Activated CD4-positive, alpha-beta memory T cell treated with anti-CD3 and anti-CD28 coated beads, Interleukin-2, amount 10 ng/mL, durations not matched to agents 7 days and 5 days (primary cell): Measurements from ENCODE around the gene RFX5. TPM values are rescaled to one million over a fixed set of nuclear protein-coding genes. Genes with fewer than 3 reads are reported as not detected.

Experiments used
- CTCF ChIA-PET: fragments of 350-600 bp; sonication (Branson Sonifier 250); formaldehyde crosslinking; loops from one replicate; lab custom pipeline; 2021; ENCODE audit warnings: antibody characterized with exemption, inconsistent platforms; lab: Charles Lee
- POLR2A ChIA-PET: fragments of 350-600 bp; sonication (Branson Sonifier 250); formaldehyde crosslinking; loops from one replicate; lab custom pipeline; 2021; ENCODE audit warnings: antibody characterized with exemption; lab: Charles Lee
- DNase-seq: peaks from one replicate; pipeline ENCODE4 v3.0.0-alpha.2; 2020
- H3K27ac Mint-ChIP-seq: one replicate; pipeline ENCODE4 v1.8.0; 2021; ENCODE audit warnings: mild to moderate bottlenecking, mixed read lengths
- H3K27me3 Mint-ChIP-seq: one replicate; pipeline ENCODE4 v1.8.0; 2021; ENCODE audit warnings: mixed read lengths
- H3K36me3 Mint-ChIP-seq: one replicate; pipeline ENCODE4 v1.8.0; 2021; ENCODE audit warnings: low read depth, mixed read lengths
- H3K4me1 Mint-ChIP-seq: one replicate; pipeline ENCODE4 v1.8.0; 2021; ENCODE audit warnings: mixed read lengths
- H3K4me3 Mint-ChIP-seq: one replicate; pipeline ENCODE4 v1.8.0; 2021; ENCODE audit warnings: mild to moderate bottlenecking, mixed read lengths
- H3K9me3 Mint-ChIP-seq: one replicate; pipeline ENCODE4 v1.8.0; 2021; ENCODE audit warnings: mixed read lengths
- total RNA-seq, 2 experiments: library from RNA; stranded (reverse); gene quantifications; one replicate each; pipeline ENCODE4 v1.2.3, GENCODE V29; 2021

The RFX5 gene
- total RNA-seq, 2 experiments from 2014 or later: 96.2 to 99.3 TPM

DNA sequence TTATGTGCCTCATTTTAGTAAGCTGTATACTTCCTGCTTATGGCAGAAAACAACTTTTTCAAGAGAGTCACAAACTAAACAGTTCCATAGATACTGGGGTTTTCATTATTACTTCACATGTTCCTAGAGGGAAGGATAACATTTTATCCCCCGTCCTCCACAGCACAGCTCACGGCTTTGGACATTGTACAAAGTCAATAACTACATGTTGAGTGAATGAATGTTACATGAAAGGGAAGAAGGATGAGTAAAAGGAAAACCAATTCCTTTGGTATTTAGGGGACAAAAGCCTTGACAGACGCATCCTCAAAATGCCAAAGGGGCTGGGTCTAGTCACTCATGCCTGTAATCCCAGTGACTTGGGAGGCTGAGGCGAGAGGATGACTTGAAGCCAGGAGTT lies 34.6 kb downstream of the RFX5 start:
- peak overlapping the region; percentile 86 for H3K27ac Mint-ChIP-seq
- CTCF ChIA-PET: interaction anchor here (3.8 to 5.2 kb wide), 3 partner anchors 11 to 28 kb away, joined by 25 to 46 read pairs (median 37); partner anchors contain the start of gene PI4KB
- H3K4me1 Mint-ChIP-seq: peaks cover 23% of the 10 kb centered on the region
- H3K9me3 Mint-ChIP-seq: no peaks in the 10 kb centered on the region
- no peak for DNase-seq
- POLR2A ChIA-PET: interaction anchor here (2.3 to 8.1 kb wide), 6 partner anchors 11 to 31 kb away, joined by 5 to 71 read pairs (median 15); partner anchors contain the start of genes PI4KB and ZNF687
- H3K36me3 Mint-ChIP-seq: peaks cover 66% of the 10 kb centered on the region
- H3K4me3 Mint-ChIP-seq: no peak overlapping the region
- H3K27me3 Mint-ChIP-seq: no peaks in the 10 kb centered on the region

DNA sequence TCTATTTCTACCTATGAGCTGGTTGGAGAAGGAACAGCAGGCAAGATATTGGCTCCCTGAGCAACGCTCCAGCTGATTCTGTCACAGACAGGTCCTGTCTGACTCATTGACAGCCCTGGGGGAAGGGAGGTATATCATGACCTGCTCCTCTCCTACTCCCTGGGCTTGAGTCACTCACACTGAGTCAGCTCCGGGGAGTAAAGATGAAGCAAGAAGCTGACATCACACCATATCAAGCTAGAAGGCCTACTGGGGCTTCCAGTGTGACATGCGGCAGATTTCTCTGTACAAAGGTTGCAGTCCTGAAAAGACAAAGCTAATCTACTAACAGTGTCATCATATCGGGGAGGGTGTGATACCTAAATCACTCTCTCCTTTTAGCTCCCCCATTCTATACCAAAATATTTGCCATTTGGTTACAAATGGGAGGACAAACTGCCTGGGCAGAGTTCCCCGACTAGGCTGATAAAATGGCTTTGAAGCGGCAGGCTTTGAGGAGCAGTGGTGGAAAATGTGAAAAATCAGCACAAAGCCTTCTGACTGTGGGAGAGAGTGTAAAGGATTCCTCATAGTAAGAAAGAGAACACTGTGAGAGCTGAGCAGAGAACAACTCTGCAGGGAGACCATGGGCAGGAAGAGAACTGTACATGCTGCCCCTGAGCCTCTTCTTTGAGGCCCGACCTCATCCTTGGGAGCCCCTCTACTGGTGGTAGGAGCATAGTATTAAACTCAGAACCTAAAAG lies 35.3 kb downstream of the RFX5 start:
- peaks cover 70% of the 10 kb centered on the region for H3K36me3 Mint-ChIP-seq
- H3K27me3 Mint-ChIP-seq: no peaks in the 10 kb centered on the region
- POLR2A ChIA-PET: interaction anchor here (0.8 to 8.1 kb wide), 13 partner anchors 11 to 96 kb away, joined by 3 to 71 read pairs (median 4); partner anchors contain the start of genes PI4KB and ZNF687
- peak; percentile 80 for DNase-seq
- H3K4me1 Mint-ChIP-seq: peaks cover 23% of the 10 kb centered on the region
- H3K4me3 Mint-ChIP-seq: no peak overlapping the region
- CTCF ChIA-PET: interaction anchor here (0.6 to 5.2 kb wide), 8 partner anchors 9 to 210 kb away, joined by 3 to 46 read pairs (median 8); partner anchors contain the start of gene PI4KB
- peak overlapping the region; percentile 86 for H3K27ac Mint-ChIP-seq
- H3K9me3 Mint-ChIP-seq: no peaks in the 10 kb centered on the region

DNA sequence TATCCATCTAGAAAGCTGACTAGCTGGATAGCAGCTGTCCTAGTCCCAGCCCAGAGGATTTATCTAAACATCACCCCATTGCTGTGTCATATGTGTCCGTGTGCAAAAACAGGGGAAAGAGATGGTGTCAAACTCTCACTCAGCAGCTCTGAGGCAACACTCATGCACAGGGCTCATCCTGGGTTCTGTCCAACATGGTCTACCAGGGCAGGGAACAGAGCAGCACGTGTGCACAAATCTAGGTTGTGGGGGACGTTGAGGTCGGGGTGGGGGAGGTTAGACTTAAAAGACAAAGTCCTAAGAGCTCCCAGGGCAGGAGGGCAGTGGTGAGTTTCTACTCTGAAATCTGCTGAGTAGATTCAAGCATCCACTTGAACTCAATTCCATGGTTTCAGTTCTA lies 36.0 kb downstream of the RFX5 start:
- ChIA-PET POLR2A (interaction anchor here (0.8 to 8.1 kb wide), 11 partner anchors 10 to 121 kb away, joined by 3 to 71 read pairs (median 5); partner anchors contain the start of genes PI4KB, VPS72 and ZNF687), CTCF (interaction anchor here (1.0 to 5.2 kb wide), 8 partner anchors 10 to 116 kb away, joined by 3 to 46 read pairs (median 8); partner anchors contain the start of gene PI4KB)
- Mint-ChIP-seq H3K4me1 (peaks cover 23% of the 10 kb centered on the region), H3K36me3 (peaks cover 71% of the 10 kb centered on the region), H3K9me3 (no peaks in the 10 kb centered on the region), H3K27ac (peak overlapping the region; percentile 86), H3K27me3 (no peaks in the 10 kb centered on the region), H3K4me3 (no peak overlapping the region)
- no peak for DNase-seq

DNA sequence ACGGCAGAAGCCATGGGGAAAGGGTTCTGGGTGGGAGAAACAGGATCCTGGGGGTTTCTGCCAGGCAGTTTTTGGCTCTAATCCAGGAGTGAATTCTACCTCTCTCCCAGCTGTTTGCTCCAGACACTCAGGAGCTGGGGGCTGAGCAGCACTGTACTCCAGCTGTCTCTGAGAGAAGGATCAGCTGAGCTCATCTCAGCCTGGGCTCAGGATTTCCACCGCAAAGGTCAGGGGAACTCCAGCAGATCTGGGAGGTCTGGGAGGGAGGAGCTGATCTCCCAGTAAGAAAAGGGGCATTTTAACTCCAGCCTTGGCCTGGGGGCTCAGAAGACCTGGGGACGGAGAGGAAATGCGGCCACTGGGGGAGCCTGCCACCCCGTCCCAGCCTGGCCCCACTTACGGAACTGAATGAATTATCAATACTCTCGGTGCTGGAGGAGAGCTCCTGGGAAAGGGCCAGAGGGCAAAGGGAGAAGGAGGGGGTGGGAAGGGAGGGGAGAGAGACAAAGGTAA lies 37.2 kb downstream of the RFX5 start:
- POLR2A ChIA-PET: interaction anchor here (0.6 to 8.1 kb wide), 6 partner anchors 9 to 120 kb away, joined by 4 to 71 read pairs (median 10); partner anchors contain the start of genes PI4KB, VPS72 and ZNF687
- no peak overlapping the region for H3K27ac Mint-ChIP-seq
- no peaks in the 10 kb centered on the region for H3K27me3 Mint-ChIP-seq
- H3K4me1 Mint-ChIP-seq: peaks cover 23% of the 10 kb centered on the region
- DNase-seq: no peak
- H3K9me3 Mint-ChIP-seq: no peaks in the 10 kb centered on the region
- H3K36me3 Mint-ChIP-seq: peaks cover 72% of the 10 kb centered on the region
- CTCF ChIA-PET: interaction anchor here (1.5 to 5.2 kb wide), 4 partner anchors 9 to 31 kb away, joined by 5 to 46 read pairs (median 24); no protein-coding TSS in a partner anchor
- no peak overlapping the region for H3K4me3 Mint-ChIP-seq

DNA sequence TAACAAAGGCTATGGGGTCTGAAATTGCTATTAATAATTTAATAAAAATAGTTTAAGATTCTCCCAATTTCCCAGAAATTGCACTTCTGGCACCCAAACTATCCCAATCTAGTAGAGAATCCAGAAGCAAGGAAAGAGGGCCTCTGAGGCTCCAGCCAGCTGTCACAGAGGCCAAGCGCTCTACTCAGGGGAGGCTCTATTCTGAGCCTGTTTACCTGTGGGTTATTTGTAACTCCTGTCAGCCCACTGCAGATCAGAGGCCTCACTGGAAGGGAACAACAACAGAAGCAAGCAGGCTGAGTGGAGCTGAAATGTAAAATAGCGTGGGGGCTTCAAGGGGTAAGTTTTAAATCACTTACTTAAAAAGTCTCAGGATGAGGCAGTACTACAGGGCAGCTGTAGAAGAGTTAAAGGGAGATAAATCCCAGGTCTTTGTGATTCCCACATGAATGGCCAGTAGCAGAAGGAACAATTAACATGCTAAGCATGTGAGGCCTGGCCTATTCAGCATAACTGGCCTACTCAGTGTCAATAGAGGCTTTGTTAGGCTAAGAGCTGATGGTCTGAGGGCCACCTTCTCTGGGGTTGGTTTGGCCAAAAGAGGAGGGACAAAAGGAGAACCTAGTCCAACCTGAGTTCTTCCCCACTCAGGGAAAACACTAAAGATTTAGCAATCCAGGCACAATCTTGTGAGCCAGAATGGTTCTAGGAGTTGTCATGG lies 52.1 kb downstream of the RFX5 start:
- ChIA-PET POLR2A (interaction anchor here (1.1 to 3.6 kb wide), 4 partner anchors 11 to 17 kb away, joined by 5 to 18 read pairs (median 12); partner anchors contain the start of gene ZNF687), CTCF (interaction anchor here (1.2 to 2.6 kb wide), 3 partner anchors 11 to 46 kb away, joined by 3 to 8 read pairs (median 5); partner anchors contain the start of gene ZNF687)
- no peak for DNase-seq
- Mint-ChIP-seq H3K27me3 (no peaks in the 10 kb centered on the region), H3K4me1 (no peaks in the 10 kb centered on the region), H3K4me3 (no peak overlapping the region), H3K9me3 (no peaks in the 10 kb centered on the region), H3K27ac (no peak overlapping the region), H3K36me3 (peaks cover 65% of the 10 kb centered on the region)

DNA sequence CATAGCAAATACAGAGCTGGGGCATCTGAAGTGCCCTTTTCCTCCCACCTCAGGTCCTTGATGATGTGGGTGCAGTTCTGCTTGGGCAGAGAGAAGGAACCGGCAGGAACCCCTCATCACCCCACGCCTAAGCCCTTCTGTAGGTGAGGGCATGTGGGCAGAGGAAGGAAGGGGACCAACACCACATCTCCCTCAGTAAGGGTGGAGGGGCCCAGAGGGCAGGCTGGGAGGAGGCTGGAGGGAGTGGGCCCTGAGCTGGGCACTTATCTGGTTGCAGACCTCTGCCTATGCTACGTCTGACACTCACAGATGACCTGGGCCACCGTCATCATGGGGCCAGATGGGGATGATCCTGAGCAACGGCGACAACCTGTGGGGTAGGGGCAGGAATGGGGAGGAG lies 54.0 kb downstream of the RFX5 start:
- CTCF ChIA-PET: no interaction called here

DNA sequence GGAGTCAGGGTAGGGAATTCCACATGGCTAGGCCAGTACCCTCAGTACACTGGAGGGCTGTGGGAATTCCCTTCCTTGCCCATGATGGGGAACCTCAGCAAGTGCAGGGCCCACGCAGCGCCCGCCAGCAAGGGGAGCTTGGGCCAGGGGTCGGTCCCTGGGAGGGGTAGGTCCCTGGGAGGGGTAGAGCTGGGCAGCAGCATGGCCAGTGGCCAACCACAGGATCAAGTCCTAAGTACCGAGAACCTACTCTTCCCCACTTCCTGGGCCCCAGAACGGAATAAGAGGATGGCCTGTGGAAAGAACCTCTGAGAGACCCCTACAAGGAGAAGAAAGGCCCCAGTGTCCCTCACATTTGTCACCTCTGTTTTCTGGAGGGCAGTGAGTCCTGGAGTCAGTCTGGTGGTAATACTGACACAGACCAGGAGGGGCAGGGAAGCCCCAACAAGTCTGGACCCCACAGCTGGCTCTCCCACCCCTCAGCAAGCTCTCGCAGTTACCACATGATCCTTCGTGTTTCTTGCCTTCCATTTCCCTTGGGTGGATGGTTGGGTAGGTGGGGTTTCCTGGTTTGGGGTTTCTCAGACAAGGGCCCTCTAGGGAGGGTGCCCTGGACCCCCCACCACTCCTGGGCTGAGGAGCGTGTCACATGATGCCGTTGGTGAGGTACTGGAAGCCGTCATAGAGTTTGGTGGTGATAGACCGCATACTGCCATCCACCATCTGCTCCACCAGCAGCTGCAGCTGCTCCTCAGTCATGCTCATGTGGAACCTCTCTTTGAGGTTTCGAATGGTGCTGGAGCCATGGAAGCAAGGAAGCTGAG lies 54.6 kb downstream of the RFX5 start:
- Mint-ChIP-seq H3K27ac (peak overlapping the region; percentile 31), H3K4me3 (no peak overlapping the region), H3K27me3 (no peaks in the 10 kb centered on the region), H3K4me1 (peaks cover 4% of the 10 kb centered on the region), H3K9me3 (no peaks in the 10 kb centered on the region), H3K36me3 (peaks cover 59% of the 10 kb centered on the region)
- DNase-seq: no peak
- ChIA-PET CTCF (interaction anchor here (1.0 to 1.1 kb wide), 2 partner anchors 8 to 48 kb away, joined by 3 to 4 read pairs; no protein-coding TSS in a partner anchor), POLR2A (interaction anchor here (0.6 to 3.6 kb wide), 6 partner anchors 9 to 48 kb away, joined by 3 to 18 read pairs (median 6); partner anchors contain the start of gene ZNF687)

More for the DNA sequence above, 54.0 kb downstream of the RFX5 start:
- Mint-ChIP-seq H3K4me1 (peaks cover 4% of the 10 kb centered on the region), H3K4me3 (no peak overlapping the region), H3K36me3 (peaks cover 65% of the 10 kb centered on the region), H3K9me3 (no peaks in the 10 kb centered on the region), H3K27me3 (no peaks in the 10 kb centered on the region), H3K27ac (peak overlapping the region; percentile 31)
- no peak for DNase-seq
- POLR2A ChIA-PET: interaction anchor here (0.6 to 3.6 kb wide), 6 partner anchors 10 to 47 kb away, joined by 3 to 18 read pairs (median 7); partner anchors contain the start of gene ZNF687

DNA sequence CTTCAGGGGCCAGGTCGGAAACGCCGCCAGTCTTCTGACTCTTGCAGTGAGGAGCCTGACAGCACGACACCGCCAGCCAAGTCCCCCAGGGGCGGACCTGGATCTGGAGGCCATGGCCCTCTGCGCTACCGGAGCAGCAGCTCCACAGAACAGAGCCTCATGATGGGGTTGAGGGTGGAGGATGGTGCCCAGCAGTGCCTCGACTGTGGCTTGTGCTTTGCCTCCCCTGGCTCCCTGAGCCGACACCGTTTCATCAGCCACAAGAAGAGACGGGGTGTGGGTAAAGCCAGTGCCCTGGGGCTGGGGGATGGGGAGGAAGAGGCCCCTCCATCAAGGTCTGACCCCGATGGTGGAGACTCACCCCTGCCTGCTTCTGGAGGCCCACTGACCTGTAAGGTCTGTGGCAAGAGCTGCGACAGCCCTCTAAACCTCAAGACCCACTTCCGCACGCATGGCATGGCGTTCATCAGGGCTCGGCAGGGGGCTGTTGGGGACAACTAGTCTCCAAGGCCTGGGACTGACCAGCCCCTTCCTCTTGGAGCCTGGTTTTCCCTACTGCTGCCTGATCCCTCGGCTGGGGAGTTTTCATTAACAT lies 56.2 kb downstream of the RFX5 start:
- H3K4me1 Mint-ChIP-seq: peaks cover 6% of the 10 kb centered on the region
- ChIA-PET POLR2A (no interaction called here), CTCF (no interaction called here)
- no peaks in the 10 kb centered on the region for H3K9me3 Mint-ChIP-seq
- peaks cover 71% of the 10 kb centered on the region for H3K36me3 Mint-ChIP-seq
- H3K27ac Mint-ChIP-seq: no peak overlapping the region
- no peak overlapping the region for H3K4me3 Mint-ChIP-seq
- DNase-seq: no peak
- no peaks in the 10 kb centered on the region for H3K27me3 Mint-ChIP-seq

Other genes with a start within 250 kb of the RFX5 start
- gene SEMA6C, start 200.6 kb downstream of the RFX5 start, total RNA-seq: 1 to 10 TPM; 1.8 to 2.3 TPM
- 10 to 100 TPM; 31.2 to 32.0 TPM for gene TNFAIP8L2, start 190.6 kb downstream of the RFX5 start, total RNA-seq
- gene LYSMD1, start 181.3 kb downstream of the RFX5 start, total RNA-seq: 1 to 10 TPM; 2.0 to 2.1 TPM
- gene SCNM1, start 181.1 kb downstream of the RFX5 start, total RNA-seq: 10 to 100 TPM; 63.5 to 67.9 TPM
- gene TMOD4, start 171.3 kb downstream of the RFX5 start, total RNA-seq: 1 to 10 TPM; 1.5 to 1.9 TPM
- 10 to 100 TPM; 76.1 to 78.8 TPM for gene VPS72, start 157.1 kb downstream of the RFX5 start, total RNA-seq
- gene PIP5K1A, start 148.7 kb downstream of the RFX5 start, total RNA-seq: 10 to 100 TPM; 53.9 to 61.1 TPM
- 100 to 1,000 TPM; 178 to 188 TPM for gene PSMD4, start 92.5 kb downstream of the RFX5 start, total RNA-seq
- 10 to 100 TPM; 31.4 to 32.6 TPM for gene ZNF687, start 65.0 kb downstream of the RFX5 start, total RNA-seq
- gene PI4KB, start 19.8 kb downstream of the RFX5 start, total RNA-seq: 10 to 100 TPM; 71.2 to 72.9 TPM
- not detected for gene SELENBP1, start 25.5 kb upstream of the RFX5 start, total RNA-seq
- 100 to 1,000 TPM; 280 to 282 TPM for gene PSMB4, start 52.3 kb upstream of the RFX5 start, total RNA-seq
- gene POGZ, start 112.2 kb upstream of the RFX5 start, total RNA-seq: 10 to 100 TPM; 67.2 to 73.2 TPM
- gene CGN, start 164.1 kb upstream of the RFX5 start, total RNA-seq: under 1 TPM; 0.43 to 0.96 TPM
- gene TUFT1, start 193.1 kb upstream of the RFX5 start, total RNA-seq: 1 to 10 TPM; 4.5 to 4.9 TPM